HG03175 (cell line): Measurements from ENCODE around the gene RAB33A.
"Not testable (repeated sequence)": the region's sequence is repeated elsewhere in the genome, so short reads cannot be mapped to it uniquely, and the experiment has no call there.

Experiments used
- ATAC-seq: cut with Tn5 transposase; IDR thresholded peaks from one replicate; pipeline ENCODE4 v1.9.1; 2021; ENCODE audit warnings: mild to moderate bottlenecking, moderate library complexity; ENCODE audit not compliant: unreplicated experiment

The RAB33A gene

GRCh38 chrX:130231184-130231583 is 59.4 kb downstream of the RAB33A start:
- ATAC-seq: not testable (repeated sequence)
